GM12878 (cell line): ENCODE measurements around the gene CD99. TPM values are rescaled to one million over a fixed set of nuclear protein-coding genes. Genes with fewer than 3 reads are reported as not detected.

Experiments used
- ATAC-seq: fragments of 200-7000 bp; cut with Tn5 transposase; 3 replicates; pipeline ENCODE4 v1.9.1; 2020; ENCODE audit warnings: mild to moderate bottlenecking, moderate library complexity
- BruUV-seq: library from RNA; stranded (reverse); fragments of 400-500 nt; replicated peaks from 2 replicates; lab custom pipeline; 2021; lab: Mats Ljungman, UMichigan
- CTCF ChIA-PET: fragments of 300-600 bp; sonication (Branson Sonifier 250); formaldehyde crosslinking; extraction: SDS; loops from one replicate; lab custom pipeline; 2021; ENCODE audit warnings: inconsistent platforms; lab: Yijun Ruan, JAX
- POLR2A ChIA-PET: fragments of 350-600 bp; formaldehyde crosslinking; extraction: SDS; loops from one replicate; lab custom pipeline; 2021; ENCODE audit warnings: inconsistent platforms; lab: Charles Lee
- RAD21 ChIA-PET: fragments of 300-600 bp; sonication (Branson Sonifier 250); formaldehyde crosslinking; loops from one replicate; lab custom pipeline; 2023; ENCODE audit warnings: antibody characterized with exemption; ENCODE audit not compliant: unreplicated experiment; lab: Charles Lee
- SMC1A ChIA-PET: fragments of 300-600 bp; sonication (Branson Sonifier 250); formaldehyde crosslinking; loops from one replicate; lab custom pipeline; 2023; ENCODE audit not compliant: unreplicated experiment, uncharacterized antibody; lab: Charles Lee
- DNase-seq: peaks from one replicate; pipeline ENCODE4 v3.0.0-alpha.2; 2011; ENCODE audit warnings: low read depth, low spot score
- FAIRE-seq: peaks from 3 replicates; lab custom pipeline; 2011; peaks lifted over from hg19 to GRCh38; lab: Jason Lieb, UNC
- H2AFZ ChIP-seq: 2 replicates; pipeline ENCODE4 v1.6.0; 2011; ENCODE audit warnings: low read depth, low read length, control low read depth; ENCODE audit not compliant: control insufficient read depth
- H3K27ac ChIP-seq: 2 replicates; pipeline ENCODE4 v1.5.1; 2011; ENCODE audit warnings: control low read depth; ENCODE audit not compliant: control insufficient read depth, insufficient read depth
- H3K27me3 ChIP-seq, 2 experiments: replicated peaks in 1 of 2; 2 replicates each; pipeline versions ENCODE4 v1.6.0 to v1.6.1; 2011; ENCODE audit warnings: low read length in 1 of 2; ENCODE audit not compliant: control insufficient read depth in 2 of 2, insufficient read depth in 2 of 2
- H3K36me3 ChIP-seq, 2 experiments: 2 replicates each; pipeline ENCODE4 v1.5.1; 2011; ENCODE audit warnings: low read length in 1 of 2; ENCODE audit not compliant: control insufficient read depth in 2 of 2, insufficient read depth in 2 of 2
- H3K4me1 ChIP-seq: 2 replicates; pipeline ENCODE4 v1.6.1; 2011; ENCODE audit warnings: mild to moderate bottlenecking, low read length, moderate library complexity, mixed read lengths; ENCODE audit not compliant: control insufficient read depth, insufficient read depth
- H3K4me2 ChIP-seq: 2 replicates; pipeline ENCODE4 v1.6.0; 2011; ENCODE audit warnings: control low read depth; ENCODE audit not compliant: control insufficient read depth, insufficient read depth
- H3K4me3 ChIP-seq: fragments of 200-600 bp; sonication (generic); 2 replicates; pipeline ENCODE4 v1.5.1; 2016
- H3K79me2 ChIP-seq: 2 replicates; pipeline ENCODE4 v1.6.0; 2011; ENCODE audit warnings: low read length; ENCODE audit not compliant: control insufficient read depth, insufficient read depth
- H3K9ac ChIP-seq: 2 replicates; pipeline ENCODE4 v1.8.0; 2011; ENCODE audit warnings: low read length, control low read depth, mixed read lengths; ENCODE audit not compliant: control insufficient read depth, insufficient read depth
- H3K9me3 ChIP-seq: replicated peaks from 3 replicates; pipeline ENCODE4 v1.5.1; 2011; ENCODE audit warnings: mild to moderate bottlenecking, low read length; ENCODE audit not compliant: control insufficient read depth, insufficient read depth
- H4K20me1 ChIP-seq: 2 replicates; pipeline ENCODE4 v1.6.0; 2011; ENCODE audit not compliant: control insufficient read depth, insufficient read depth
- IKZF2 ChIP-seq, 2 experiments: fragments of 450-650 bp; IDR thresholded peaks; 2 replicates each; pipeline ENCODE4 v1.6.1; 2017; ENCODE audit warnings: mild to moderate bottlenecking in 2 of 2, moderate library complexity in 2 of 2
- MEF2A ChIP-seq: IDR thresholded peaks from 2 replicates; pipeline ENCODE4 v1.6.1; 2011; ENCODE audit warnings: low read depth, mild to moderate bottlenecking, low read length, moderate library complexity; ENCODE audit not compliant: insufficient read depth
- NR2C1 ChIP-seq: fragments of 450-650 bp; IDR thresholded peaks from 2 replicates; pipeline ENCODE4 v1.6.1; 2017; ENCODE audit warnings: antibody characterized with exemption, mild to moderate bottlenecking, moderate library complexity
- NRF1 ChIP-seq: conservative IDR thresholded peaks from 2 replicates; pipeline ENCODE4 v1.6.1; 2011; ENCODE audit warnings: mild to moderate bottlenecking, low read depth, low read length, improper control_type of control experiment
- ZNF207 ChIP-seq: fragments of 450-650 bp; IDR thresholded peaks from 2 replicates; pipeline ENCODE4 v1.6.1; 2014; ENCODE audit warnings: antibody characterized with exemption, mild to moderate bottlenecking, borderline replicate concordance
- ZNF622 ChIP-seq: fragments of 450-650 bp; IDR thresholded peaks from 2 replicates; pipeline ENCODE4 v1.6.1; 2017; ENCODE audit warnings: mild to moderate bottlenecking, inconsistent platforms
- WGBS: methylation state at CpG from one replicate; pipeline ENCODE4 v1.1.6; 2016; ENCODE audit warnings: low lambda C conversion rate; ENCODE audit not compliant: insufficient replicate concordance, insufficient coverage; ENCODE audit errors: missing lambda C conversion rate; 5-methylcytosine and 5-hydroxymethylcytosine counted together
- in situ Hi-C: fragments of 300-500 bp; cut with MboI; formaldehyde crosslinking; loops from 9 replicates; pipeline ENCODE4 v1.14.3; 2018; ENCODE audit warnings: mixed read lengths
- intact Hi-C: fragments of 100-400 bp; cut with micrococcal nuclease; formaldehyde crosslinking; loops from one replicate; pipeline ENCODE4 v1.14.2; 2022; ENCODE audit not compliant: unreplicated experiment
- polyA plus RNA-seq, 11 experiments: library from polyadenylated mRNA; depleted of rRNA in 4 of 11; unstranded in 6 of 11; stranded (reverse) in 5 of 11; fragments of >200 nt; fragmentation: Nextera tagmentation in 4 of 11; fragmentation: Illumina TruSeq in 1 of 11; extraction: Ambion mirVana in 4 of 11; extraction: Trizol in 1 of 11; gene quantifications; 1 replicate in 1 of 11; 2 replicates in 10 of 11; pipeline versions ENCODE4 v1.2.1 to v1.2.3, GENCODE V29; 2011 to 2016; ENCODE audit warnings: inconsistent platforms in 2 of 11, missing spikeins in 2 of 11, low read depth in 1 of 11
- total RNA-seq, 4 experiments: library from RNA; depleted of rRNA in 3 of 4; stranded (reverse); fragments of >200 nt in 3 of 4; fragmentation: Illumina TruSeq in 1 of 4; extraction: Trizol in 1 of 4; gene quantifications; 2 replicates each; pipeline versions ENCODE4 v1.2.1 to v1.2.3, GENCODE V29; 2013 to 2021
- TF ChIP-seq, protein P1 (sequence below): fragments of 450-650 bp; IDR thresholded peaks from 2 replicates; pipeline ENCODE4 v1.6.1; 2017; ENCODE audit warnings: mild to moderate bottlenecking

The CD99 gene
- total and polyA plus RNA-seq, 10 of the 15 experiments (the other 5 are each of a cell fraction or from before 2014, with no cell fraction given): 24.8 to 242 (median 158) TPM

- Histone ChIP-seq H3K9me3 (no peaks in the 10 kb centered on the region), H4K20me1 (no peaks in the 10 kb centered on the region), H3K4me3 (no peak overlapping the region), H3K79me2 (no peaks in the 10 kb centered on the region), H3K36me3 (no peaks in the 10 kb centered on the region), H3K4me2 (no peak overlapping the region), H3K27ac (no peak overlapping the region), H3K4me1 (no peaks in the 10 kb centered on the region), H3K9ac (no peak overlapping the region), H3K27me3 (no peaks in the 10 kb centered on the region; a peak in 1 of 4 replicates), H2AFZ (no peak overlapping the region)
- 83% methylated on average over 11 of the region's 11 CpGs for WGBS
- DNase-seq: no peak
- FAIRE-seq: no peak
- CTCF ChIA-PET: no interaction called here
- no TSS peak for BruUV-seq
- POLR2A ChIA-PET: no interaction called here
- SMC1A ChIA-PET: no interaction called here
- RAD21 ChIA-PET: no interaction called here
- in situ Hi-C loops (no loop called here), intact Hi-C loops (no loop called here)
- no peak for TF ChIP-seq NR2C1
- TF ChIP-seq ZNF622: no peak
- TF ChIP-seq MEF2A: no peak
- TF ChIP-seq, protein P1, sequence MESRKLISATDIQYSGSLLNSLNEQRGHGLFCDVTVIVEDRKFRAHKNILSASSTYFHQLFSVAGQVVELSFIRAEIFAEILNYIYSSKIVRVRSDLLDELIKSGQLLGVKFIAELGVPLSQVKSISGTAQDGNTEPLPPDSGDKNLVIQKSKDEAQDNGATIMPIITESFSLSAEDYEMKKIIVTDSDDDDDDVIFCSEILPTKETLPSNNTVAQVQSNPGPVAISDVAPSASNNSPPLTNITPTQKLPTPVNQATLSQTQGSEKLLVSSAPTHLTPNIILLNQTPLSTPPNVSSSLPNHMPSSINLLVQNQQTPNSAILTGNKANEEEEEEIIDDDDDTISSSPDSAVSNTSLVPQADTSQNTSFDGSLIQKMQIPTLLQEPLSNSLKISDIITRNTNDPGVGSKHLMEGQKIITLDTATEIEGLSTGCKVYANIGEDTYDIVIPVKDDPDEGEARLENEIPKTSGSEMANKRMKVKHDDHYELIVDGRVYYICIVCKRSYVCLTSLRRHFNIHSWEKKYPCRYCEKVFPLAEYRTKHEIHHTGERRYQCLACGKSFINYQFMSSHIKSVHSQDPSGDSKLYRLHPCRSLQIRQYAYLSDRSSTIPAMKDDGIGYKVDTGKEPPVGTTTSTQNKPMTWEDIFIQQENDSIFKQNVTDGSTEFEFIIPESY: no peak
- no peak for TF ChIP-seq ZNF207
- TF ChIP-seq IKZF2 (IDR thresholded peaks at IDR 0.05): no peak
- TF ChIP-seq NRF1: no peak
- ATAC-seq: no peak
Observed at GRCh38 chrX:2766906-2767305, 75.8 kb downstream of the CD99 start.
